ENCODE measurements around the gene TIGD7. TPM values are rescaled to one million over a fixed set of nuclear protein-coding genes. Genes with fewer than 3 reads are reported as not detected.

TIGD7 gene
- total RNA-seq, 1 experiment from 2014 or later: 0.49 TPM

- H3K9ac ChIP-seq (ENCODE audit: low read length): no peak overlapping the region
- no peaks in the 10 kb centered on the region for H3K79me2 ChIP-seq (ENCODE audit: insufficient read depth, low read length)
- H3K27ac ChIP-seq (ENCODE audit: low read depth, low read length): no peak overlapping the region
- H3K4me1 ChIP-seq (ENCODE audit: control insufficient read depth in 1 of 2, insufficient read depth in 2 of 2, low read length in 2 of 2): no peaks in the 10 kb centered on the region
- ATAC-seq (no peak), DNase-seq (ENCODE audit: low read depth, low spot score) (no peak)
- RAD21 ChIA-PET (ENCODE audit: low non-redundant PET in 1 of 2, low total read pairs in 2 of 2, uncharacterized antibody in 2 of 2, unreplicated experiment in 2 of 2): no interaction called here
- no peaks in the 10 kb centered on the region for H3K27me3 ChIP-seq (ENCODE audit: insufficient read depth, low read length)
- H3K9me3 ChIP-seq (ENCODE audit: control insufficient read depth in 1 of 2, insufficient read depth in 1 of 2, low read depth in 1 of 2, low read length in 2 of 2): no peaks in the 10 kb centered on the region
- no peaks in the 10 kb centered on the region for H3K9me2 ChIP-seq (ENCODE audit: insufficient read depth)
- no peak overlapping the region for H2AFZ ChIP-seq (ENCODE audit: low read depth, low read length, poor library complexity, severe bottlenecking)
- TF ChIP-seq, protein P1, sequence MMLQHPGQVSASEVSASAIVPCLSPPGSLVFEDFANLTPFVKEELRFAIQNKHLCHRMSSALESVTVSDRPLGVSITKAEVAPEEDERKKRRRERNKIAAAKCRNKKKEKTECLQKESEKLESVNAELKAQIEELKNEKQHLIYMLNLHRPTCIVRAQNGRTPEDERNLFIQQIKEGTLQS (IDR thresholded peaks at IDR 0.05): no peak
- TF ChIP-seq EGR1 (IDR thresholded peaks at IDR 0.05; ENCODE audit: low read depth) (no peak), POLR2AphosphoS5 (IDR thresholded peaks at IDR 0.05; ENCODE audit: low read depth, low read length) (no peak), EZH2phosphoT487 (IDR thresholded peaks at IDR 0.05; ENCODE audit: borderline replicate concordance) (no peak), ELF1 (IDR thresholded peaks at IDR 0.05; ENCODE audit: borderline replicate concordance, low read depth) (no peak), ZNF274 (IDR thresholded peaks at IDR 0.05; ENCODE audit: low read depth, low read length) (no peak), JUND (IDR thresholded peaks at IDR 0.05) (no peak), TCF7L2 (IDR thresholded peaks at IDR 0.05; ENCODE audit: borderline replicate concordance, extremely low read depth, insufficient read depth, insufficient read length) (no peak), REST (IDR thresholded peaks at IDR 0.05; ENCODE audit: low read depth) (no peak), ZBTB33 (IDR thresholded peaks at IDR 0.05; ENCODE audit: extremely low read depth, insufficient replicate concordance, low read length) (no peak), SP1 (IDR thresholded peaks at IDR 0.05; ENCODE audit: low read depth) (no peak)
- H3K4me2 ChIP-seq (ENCODE audit: low read length): no peak overlapping the region
- POLR2A ChIA-PET: no interaction called here
- H4K20me1 ChIP-seq (ENCODE audit: insufficient read depth): no peaks in the 10 kb centered on the region
- no peaks in the 10 kb centered on the region for H3K36me3 ChIP-seq (ENCODE audit: control insufficient read depth in 1 of 2, insufficient read depth in 2 of 2, low read length in 2 of 2)
- no peak overlapping the region for H3K4me3 ChIP-seq (replicated peaks in 1 of 2; ENCODE audit: low read depth in 1 of 2, low read length in 2 of 2)
- BruUV-seq (replicated peaks): no TSS peak
- intact Hi-C loops (cut with micrococcal nuclease): no loop called here
- CTCF ChIA-PET: no interaction called here
Observed at GRCh38 chr16:3348547-3349167, 43.4 kb upstream of the TIGD7 start.

Measured in HCT116 (cell line).